ENCODE data around the gene P2RY8. TPM values are rescaled to one million over a fixed set of nuclear protein-coding genes. Genes with fewer than 3 reads are reported as not detected.
"Not testable (repeated sequence)": the region's sequence is repeated elsewhere in the genome, so short reads cannot be mapped to it uniquely, and the experiment has no call there.

P2RY8 gene
- total and polyA plus RNA-seq, 5 donors, result 1.6 to 3.8 (median 2.2) TPM

- no peak overlapping the region for H3K27ac ChIP-seq (ENCODE audit: low read length)
- no peaks in the 10 kb centered on the region for H3K27me3 ChIP-seq (ENCODE audit: control insufficient read depth, insufficient read depth)
- intact Hi-C loops (cut with DNase I), result loop anchor here in 2 of 4 donors (5.0 to 10.0 kb wide), 2 partner anchors 55 to 133 kb away; partner anchors contain the start of gene SLC25A6 (in 2 of the 2)
- ATAC-seq, result no peak
- H3K4me3 ChIP-seq (ENCODE audit: low read length), result no peak overlapping the region
- 100% methylated on average over 2 of the region's 2 CpGs for WGBS
- no peaks in the 10 kb centered on the region for H3K4me1 ChIP-seq (ENCODE audit: control insufficient read depth, insufficient read depth, low read length)
- no peaks in the 10 kb centered on the region for H3K9me3 ChIP-seq (ENCODE audit: control insufficient read depth, low read length)
- no peak for DNase-seq
Observed at GRCh38 chrX:1449823-1450149, 87.2 kb downstream of the P2RY8 start.

DNA sequence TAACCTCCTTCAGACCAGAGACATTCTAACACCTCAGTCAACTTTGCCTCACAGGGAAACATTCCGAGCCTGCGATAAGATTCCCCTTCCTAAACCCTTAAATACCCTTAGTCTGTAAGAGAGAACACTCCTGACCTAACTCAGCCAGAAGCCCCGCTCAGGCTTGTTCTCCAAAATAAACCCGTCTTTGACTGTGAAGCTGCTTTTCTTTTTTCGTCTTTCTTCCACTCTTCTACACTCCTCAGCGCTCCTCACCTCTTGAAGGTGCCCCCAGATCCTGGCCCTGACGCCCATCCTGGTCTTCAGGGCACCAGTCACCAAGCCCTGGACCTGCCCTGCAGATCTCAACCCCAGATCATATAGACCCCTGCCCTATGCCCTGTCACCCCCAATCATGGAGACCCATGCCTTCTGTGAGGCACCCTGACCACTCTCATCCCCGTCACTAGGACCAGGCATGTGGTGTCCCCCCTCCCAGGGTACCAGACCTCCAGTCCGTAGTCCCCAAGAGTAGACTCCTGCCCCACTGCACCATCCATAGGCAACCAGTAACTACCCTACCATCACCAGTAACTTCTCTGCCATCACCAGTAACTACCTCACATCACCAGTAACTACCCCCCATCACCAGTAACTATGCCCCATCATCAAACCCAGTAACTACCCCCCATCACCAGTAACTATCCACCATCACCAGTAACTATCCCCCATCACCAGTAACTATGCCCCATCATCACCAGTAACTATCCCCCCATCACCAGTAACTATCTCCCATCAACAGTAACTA, 87.8 kb downstream of the P2RY8 start:
- intact Hi-C loops (cut with DNase I), result loop anchor here in 2 of 4 donors (10.0 kb wide), 1 partner anchor 54 kb away; the partner anchor contains the start of gene SLC25A6 (in 2 of the 2)
- H3K4me1 ChIP-seq (ENCODE audit: control insufficient read depth, insufficient read depth, low read length), result no peaks in the 10 kb centered on the region
- H3K27me3 ChIP-seq (ENCODE audit: control insufficient read depth, insufficient read depth), result no peaks in the 10 kb centered on the region
- DNase-seq (peak in 1 of 3 donors; percentile 21), ATAC-seq (no peak)
- no peak overlapping the region for H3K4me3 ChIP-seq (ENCODE audit: low read length)
- no peak overlapping the region for H3K27ac ChIP-seq (ENCODE audit: low read length)
- 90% methylated on average over 9 of the region's 9 CpGs for WGBS
- no peaks in the 10 kb centered on the region for H3K9me3 ChIP-seq (ENCODE audit: control insufficient read depth, low read length)

GRCh38 chrX:1448573-1449001, 88.4 kb downstream of the P2RY8 start:
- not testable (repeated sequence) for H3K4me3 ChIP-seq (ENCODE audit: low read length); H3K9me3 ChIP-seq (ENCODE audit: control insufficient read depth, low read length); H3K27ac ChIP-seq (ENCODE audit: low read length); ATAC-seq; H3K4me1 ChIP-seq (ENCODE audit: control insufficient read depth, insufficient read depth, low read length); H3K27me3 ChIP-seq (ENCODE audit: control insufficient read depth, insufficient read depth)
- intact Hi-C loops (cut with DNase I), result loop anchor here in 2 of 4 donors (10.0 kb wide), 1 partner anchor 54 kb away; the partner anchor contains the start of gene SLC25A6 (in 2 of the 2)
- 98% methylated on average over 5 of the region's 5 CpGs for WGBS
- peak in 1 of 3 donors; percentile 9 for DNase-seq

- not testable (repeated sequence) for H3K27me3 ChIP-seq (ENCODE audit: control insufficient read depth, insufficient read depth); H3K4me1 ChIP-seq (ENCODE audit: control insufficient read depth, insufficient read depth, low read length); H3K4me3 ChIP-seq (ENCODE audit: low read length); ATAC-seq; H3K9me3 ChIP-seq (ENCODE audit: control insufficient read depth, low read length); H3K27ac ChIP-seq (ENCODE audit: low read length)
- intact Hi-C loops (cut with DNase I), result loop anchor here in 2 of 4 donors (10.0 kb wide), 1 partner anchor 53 kb away; the partner anchor contains the start of gene SLC25A6 (in 2 of the 2)
- DNase-seq, result peak in 2 of 3 donors; percentile 1 to 21
- WGBS, result over 99% methylated on average over 8 of the region's 8 CpGs
Observed at GRCh38 chrX:1447969-1448572, 88.9 kb downstream of the P2RY8 start.

DNA sequence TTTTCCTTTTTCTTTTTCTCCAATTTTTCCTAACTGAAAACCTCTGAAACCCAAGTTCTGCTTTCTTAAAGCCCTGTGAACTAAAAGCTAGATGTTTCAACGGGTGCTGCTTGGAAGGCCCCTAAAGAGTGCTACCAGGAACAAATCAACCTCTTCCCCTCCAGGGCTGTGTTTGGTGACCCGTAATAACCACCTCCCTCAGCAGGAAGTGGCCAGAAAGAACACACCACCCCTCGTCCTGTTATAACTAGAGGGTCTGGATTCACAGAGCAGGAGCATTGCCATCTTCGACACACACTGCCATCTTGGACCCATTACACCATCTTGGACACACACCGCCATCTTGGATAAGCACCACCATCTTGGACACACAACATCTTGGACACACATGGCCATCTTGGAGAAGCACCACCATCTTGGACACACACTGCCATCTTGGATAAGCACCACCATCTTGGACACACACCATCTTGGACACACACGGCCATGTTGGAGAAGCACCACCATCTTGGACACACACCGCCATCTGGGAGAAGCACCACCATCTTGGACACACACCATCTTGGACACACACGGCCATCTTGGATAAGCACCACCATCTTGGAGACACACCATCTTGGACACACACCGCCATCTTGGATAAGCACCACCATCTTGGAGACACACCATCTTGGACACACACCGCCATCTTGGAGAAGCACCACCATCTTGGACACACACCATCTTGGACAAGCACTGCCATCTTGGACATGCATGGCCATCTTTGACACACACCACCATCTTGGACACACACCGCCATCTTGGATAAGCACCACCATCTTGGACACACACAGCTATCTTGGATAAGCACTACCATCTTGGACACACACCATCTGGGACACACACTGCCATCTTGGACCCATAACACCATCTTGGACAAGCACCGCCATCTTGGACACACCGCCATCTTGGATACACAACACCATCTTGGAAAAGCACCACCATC, 89.7 kb downstream of the P2RY8 start:
- peak in 2 of 3 donors; percentile 2 for DNase-seq
- not testable (repeated sequence) for H3K4me1 ChIP-seq (ENCODE audit: control insufficient read depth, insufficient read depth, low read length); ATAC-seq; H3K4me3 ChIP-seq (ENCODE audit: low read length); H3K9me3 ChIP-seq (ENCODE audit: control insufficient read depth, low read length); H3K27me3 ChIP-seq (ENCODE audit: control insufficient read depth, insufficient read depth); H3K27ac ChIP-seq (ENCODE audit: low read length)
- WGBS, result 93% methylated on average over 13 of the region's 13 CpGs
- intact Hi-C loops (cut with DNase I), result loop anchor here in 2 of 4 donors (10.0 kb wide), 1 partner anchor 52 kb away; the partner anchor contains the start of gene SLC25A6 (in 2 of the 2)

DNA sequence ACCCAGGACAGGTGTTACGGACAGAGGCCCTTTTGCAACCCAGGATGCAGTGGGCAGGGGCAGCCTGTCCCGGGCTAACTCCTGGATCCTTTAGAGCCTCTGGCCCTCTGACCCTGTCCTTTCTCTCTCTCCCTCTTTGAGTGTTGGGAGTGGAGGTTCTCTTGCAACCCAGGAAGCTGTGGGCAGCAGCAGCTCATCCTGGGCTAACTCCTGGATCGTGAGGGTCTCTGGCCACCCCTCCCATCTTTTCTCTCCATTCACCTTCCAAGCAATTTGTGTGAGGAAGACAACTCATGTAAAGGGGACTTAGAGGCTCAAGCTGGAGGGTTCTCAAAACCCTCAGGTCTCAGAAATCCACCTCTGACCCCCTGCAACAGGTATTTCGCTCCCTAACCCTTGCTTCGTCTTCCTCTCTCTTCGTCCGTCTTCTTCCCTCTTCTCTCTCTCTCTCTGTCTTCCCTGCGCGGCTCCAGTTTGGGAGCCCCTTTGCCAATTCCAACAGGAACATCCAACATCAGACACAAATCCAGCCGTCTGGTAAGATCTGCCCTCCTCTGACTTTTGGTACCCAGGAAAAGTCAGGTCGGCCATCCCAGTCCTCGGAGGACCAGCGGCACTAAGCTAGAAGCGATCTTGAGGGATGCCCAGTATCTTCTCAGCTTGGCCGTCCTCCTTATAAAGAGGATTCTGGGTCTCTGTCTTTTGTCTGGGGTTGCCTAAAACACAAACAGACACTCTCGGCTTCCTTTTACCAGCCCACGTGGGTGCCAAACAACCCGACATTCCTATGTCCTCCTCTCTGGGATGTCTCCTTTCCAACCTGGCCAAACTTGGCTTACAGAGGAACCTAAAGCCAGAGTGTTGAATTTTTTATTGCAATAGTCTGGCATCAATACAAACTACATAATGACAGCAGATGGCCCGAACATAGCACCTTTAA, 92.2 kb downstream of the P2RY8 start:
- Histone ChIP-seq H3K4me1 (ENCODE audit: control insufficient read depth, insufficient read depth, low read length) (no peaks in the 10 kb centered on the region), H3K9me3 (ENCODE audit: control insufficient read depth, low read length) (no peaks in the 10 kb centered on the region), H3K27me3 (ENCODE audit: control insufficient read depth, insufficient read depth) (no peaks in the 10 kb centered on the region), H3K27ac (ENCODE audit: low read length) (no peak overlapping the region), H3K4me3 (ENCODE audit: low read length) (no peak overlapping the region)
- DNase-seq (peak in 2 of 3 donors; percentile 1 to 2), ATAC-seq (no peak)
- 97% methylated on average over 19 of the region's 19 CpGs for WGBS
- intact Hi-C loops (cut with DNase I), result loop anchor here in 2 of 4 donors (10.0 kb wide), 1 partner anchor 50 kb away; the partner anchor contains the start of gene SLC25A6 (in 2 of the 2)

DNA sequence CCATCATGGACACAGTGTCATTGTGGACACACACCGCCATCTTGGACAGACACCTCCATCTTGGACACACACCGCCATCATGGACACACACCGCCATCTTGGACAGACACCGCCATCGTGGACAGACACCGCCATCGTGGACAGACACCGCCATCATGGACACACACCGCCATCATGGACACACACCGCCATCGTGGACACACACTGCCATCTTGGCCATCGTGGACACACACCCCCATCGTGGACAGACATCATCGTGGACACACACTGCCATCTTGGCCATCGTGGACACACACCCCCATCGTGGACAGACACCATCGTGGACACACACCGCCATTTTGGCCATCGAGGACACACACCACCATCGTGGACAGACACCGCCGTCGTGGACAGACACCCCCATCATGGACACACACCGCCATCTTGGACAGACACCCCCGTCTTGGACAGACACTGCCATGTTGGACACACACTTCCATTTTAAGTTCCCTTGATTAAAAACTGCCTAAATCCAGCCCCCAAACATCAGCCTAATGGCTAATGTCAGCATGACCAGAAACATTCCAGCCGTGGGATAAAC, 93.4 kb downstream of the P2RY8 start:
- no peak overlapping the region for H3K27ac ChIP-seq (ENCODE audit: low read length)
- 86% methylated on average over 26 of the region's 26 CpGs for WGBS
- no peak overlapping the region for H3K4me3 ChIP-seq (ENCODE audit: low read length)
- no peaks in the 10 kb centered on the region for H3K27me3 ChIP-seq (ENCODE audit: control insufficient read depth, insufficient read depth)
- peak in 2 of 3 donors; percentile 7 to 8 for DNase-seq
- no peaks in the 10 kb centered on the region for H3K4me1 ChIP-seq (ENCODE audit: control insufficient read depth, insufficient read depth, low read length)
- intact Hi-C loops (cut with DNase I), result loop anchor here in 2 of 4 donors (10.0 kb wide), 1 partner anchor 49 kb away; the partner anchor contains the start of gene SLC25A6 (in 2 of the 2)
- no peak for ATAC-seq
- H3K9me3 ChIP-seq (ENCODE audit: control insufficient read depth, low read length), result no peaks in the 10 kb centered on the region

- ATAC-seq (no peak), DNase-seq (peak in 2 of 3 donors; percentile 1 to 8)
- 90% methylated on average over 36 of the region's 38 CpGs for WGBS
- no peak overlapping the region for H3K4me3 ChIP-seq (ENCODE audit: low read length)
- intact Hi-C loops (cut with DNase I), result loop anchor here in 2 of 4 donors (10.0 kb wide), 1 partner anchor 48 kb away; the partner anchor contains the start of gene SLC25A6 (in 2 of the 2)
- H3K9me3 ChIP-seq (ENCODE audit: control insufficient read depth, low read length), result no peaks in the 10 kb centered on the region
- no peaks in the 10 kb centered on the region for H3K4me1 ChIP-seq (ENCODE audit: control insufficient read depth, insufficient read depth, low read length)
- no peak overlapping the region for H3K27ac ChIP-seq (ENCODE audit: low read length)
- no peaks in the 10 kb centered on the region for H3K27me3 ChIP-seq (ENCODE audit: control insufficient read depth, insufficient read depth)
Observed at GRCh38 chrX:1442724-1443367, 94.1 kb downstream of the P2RY8 start.

Measured in right cardiac atrium (tissue), 5 donors.